HG03432 (cell line): ENCODE data around the gene GPD1L.
"Not testable (repeated sequence)": the region's sequence is repeated elsewhere in the genome, so short reads cannot be mapped to it uniquely, and the experiment has no call there.

Source experiments
- ATAC-seq: cut with Tn5 transposase; IDR thresholded peaks from one replicate; pipeline ENCODE4 v1.9.1; 2021; ENCODE audit warnings: mild to moderate bottlenecking, moderate library complexity; ENCODE audit not compliant: unreplicated experiment

Gene GPD1L

DNA sequence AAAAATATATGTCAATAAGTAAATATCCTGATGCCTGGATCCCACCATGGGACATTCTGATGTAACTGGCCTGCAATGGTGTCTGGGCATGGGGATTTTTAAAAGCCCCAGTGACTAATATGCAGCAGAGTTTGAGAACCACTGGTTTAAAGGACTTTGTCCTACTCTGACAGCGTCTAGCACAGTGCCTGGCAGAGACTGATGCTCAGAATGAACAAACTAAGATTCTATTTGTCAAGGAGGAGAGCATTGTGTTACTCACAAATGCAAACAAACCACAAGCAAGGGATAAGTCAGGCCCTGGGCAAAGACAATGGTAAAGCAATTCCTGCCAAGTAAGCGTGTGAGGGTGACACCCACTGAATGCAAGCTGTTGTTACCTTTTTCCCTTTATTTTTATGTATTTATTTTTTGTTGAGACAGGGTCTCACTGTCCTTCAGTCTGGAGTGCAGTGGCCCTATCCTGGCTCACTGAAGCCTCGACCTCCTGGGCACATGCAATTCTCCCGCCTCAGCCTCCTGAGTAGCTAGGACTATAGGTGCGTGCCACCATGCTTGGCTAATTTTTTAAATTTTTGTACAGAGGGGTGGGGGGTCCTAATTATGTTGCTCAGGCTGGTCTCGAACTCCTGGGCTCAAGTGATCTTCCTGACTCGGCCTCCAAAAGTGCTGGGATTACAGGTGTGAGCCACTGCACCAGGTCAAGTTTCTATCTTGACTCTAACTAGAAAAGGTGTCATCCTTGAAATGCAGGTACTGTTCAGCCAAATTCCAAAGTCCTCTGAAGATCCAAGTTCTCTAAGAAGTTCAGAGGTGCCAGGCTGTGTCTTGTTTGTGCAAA is 909 bp upstream of the GPD1L start:
- ATAC-seq, result no peak

DNA sequence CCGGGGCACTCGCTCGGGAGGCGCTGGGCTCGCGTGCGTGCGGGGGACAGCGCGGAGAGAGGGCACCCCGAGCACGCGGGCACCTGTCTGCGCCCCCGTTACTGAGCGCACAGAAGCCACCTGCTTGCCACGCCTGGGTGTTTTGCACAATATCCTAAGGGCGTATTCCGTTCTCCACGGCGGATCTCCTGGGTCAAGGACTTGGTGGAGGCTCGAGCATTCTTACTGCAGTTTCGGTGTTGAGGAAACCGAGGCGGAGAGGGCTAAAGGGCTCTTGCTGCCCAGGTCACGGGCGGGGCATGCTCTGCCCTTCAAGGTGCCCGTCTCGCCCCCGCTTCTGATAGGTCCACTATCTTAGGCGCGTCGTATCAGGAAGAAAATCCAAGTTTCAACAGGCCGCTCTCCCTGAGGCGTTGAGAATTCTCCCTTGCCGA is 526 bp downstream of the GPD1L start:
- no peak for ATAC-seq

DNA sequence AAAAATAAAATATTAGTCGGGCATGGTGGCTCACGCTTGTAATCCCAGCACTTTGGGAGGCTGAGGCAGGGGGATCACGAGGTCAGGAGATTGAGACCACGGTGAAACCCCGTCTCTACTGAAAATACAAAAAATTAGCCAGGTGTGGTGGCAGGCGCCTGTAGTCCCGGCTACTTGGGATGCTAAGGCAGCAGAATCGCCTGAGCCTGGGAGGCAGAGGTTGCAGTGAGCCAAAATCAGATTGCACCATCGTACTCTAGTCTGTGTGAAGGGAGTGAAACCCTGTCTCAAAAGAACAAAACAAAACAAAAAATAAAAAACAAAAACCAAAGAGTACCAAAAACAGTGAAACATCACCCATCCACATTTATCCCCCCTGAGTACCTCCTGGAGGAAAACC is 1.8 kb downstream of the GPD1L start:
- not testable (repeated sequence) for ATAC-seq

DNA sequence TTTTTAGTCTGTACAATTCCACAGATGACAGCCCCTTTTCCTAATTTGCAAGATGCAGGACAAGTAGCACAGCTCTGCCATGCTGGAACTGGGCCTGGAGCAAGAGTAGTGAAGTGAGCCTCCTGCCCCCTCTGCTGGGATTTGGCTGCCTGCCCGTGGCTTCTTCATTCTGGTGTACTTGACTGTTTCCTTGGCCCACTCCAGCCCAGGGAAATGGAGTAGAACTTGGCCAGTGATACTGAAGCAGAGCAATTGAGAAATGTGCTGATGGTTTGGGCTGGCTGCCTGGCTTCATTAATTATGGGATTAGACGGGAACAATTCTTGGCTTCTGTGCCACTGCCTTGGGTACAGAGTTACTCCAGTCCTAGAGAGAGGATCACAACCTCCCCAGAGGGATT is 2.8 kb downstream of the GPD1L start:
- ATAC-seq, result no peak

DNA sequence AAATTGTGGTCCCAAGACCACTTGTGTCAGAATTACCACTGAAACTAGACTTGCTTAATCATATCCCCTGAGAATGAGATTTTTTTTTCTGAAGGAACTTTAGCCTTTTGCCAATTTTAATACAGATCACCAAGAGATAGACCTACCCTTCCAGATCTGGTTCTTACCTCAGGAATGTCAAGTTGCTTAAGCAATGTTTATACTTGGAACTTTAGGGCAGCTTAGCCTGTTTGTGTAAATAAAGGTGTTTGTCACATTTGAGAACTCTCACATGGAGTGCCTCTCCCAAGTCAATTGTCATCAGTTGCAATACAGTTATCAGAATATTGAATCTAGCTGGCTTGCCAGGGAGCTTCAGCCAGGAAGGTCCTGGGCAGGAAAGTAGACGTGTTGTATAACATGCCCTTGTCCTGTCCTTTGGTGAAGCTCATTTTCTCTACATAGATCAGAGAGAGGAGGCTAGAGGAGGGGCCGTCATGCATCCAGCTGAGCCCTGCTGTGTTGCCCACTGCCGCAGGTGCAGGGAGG is 3.9 kb downstream of the GPD1L start:
- ATAC-seq, result no peak

DNA sequence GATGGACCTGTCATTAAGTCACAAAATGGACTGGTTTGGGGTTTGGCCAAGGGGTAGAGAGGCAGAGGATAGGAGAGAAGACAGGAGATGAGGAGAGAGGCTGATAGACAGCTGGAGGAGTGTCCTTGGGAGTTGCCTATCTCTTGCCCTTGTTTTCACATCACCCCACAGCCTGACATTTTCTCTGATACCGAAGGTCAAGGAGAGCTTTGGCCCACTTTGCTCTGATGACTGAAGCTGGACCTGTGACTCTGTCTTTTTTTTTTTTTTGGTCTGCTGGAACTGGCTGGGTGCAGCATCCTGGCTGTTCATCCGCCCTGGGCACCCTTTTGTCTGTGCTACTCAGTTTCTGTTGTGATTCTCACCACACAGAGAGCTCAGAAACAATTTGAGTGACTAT is 5.1 kb downstream of the GPD1L start:
- no peak for ATAC-seq

DNA sequence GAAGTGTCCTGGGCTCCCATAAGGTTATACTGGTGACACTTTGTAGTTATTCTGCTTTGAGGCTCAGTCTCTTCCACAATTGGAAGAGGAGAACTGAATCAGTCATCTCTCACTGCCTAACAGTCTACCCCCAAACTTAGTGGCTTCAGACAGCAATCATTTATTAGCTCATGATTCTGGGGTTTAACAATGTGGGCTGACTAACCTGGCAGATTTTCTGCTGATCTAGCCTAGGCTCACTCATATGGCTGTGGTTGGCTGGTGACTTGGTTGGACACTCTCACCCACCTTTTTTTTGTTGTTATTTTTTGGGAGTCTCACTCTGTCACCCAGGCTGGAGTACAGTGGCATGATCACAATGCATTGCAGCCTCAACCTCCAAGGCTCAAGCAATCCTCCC is 7.1 kb downstream of the GPD1L start:
- no peak for ATAC-seq

DNA sequence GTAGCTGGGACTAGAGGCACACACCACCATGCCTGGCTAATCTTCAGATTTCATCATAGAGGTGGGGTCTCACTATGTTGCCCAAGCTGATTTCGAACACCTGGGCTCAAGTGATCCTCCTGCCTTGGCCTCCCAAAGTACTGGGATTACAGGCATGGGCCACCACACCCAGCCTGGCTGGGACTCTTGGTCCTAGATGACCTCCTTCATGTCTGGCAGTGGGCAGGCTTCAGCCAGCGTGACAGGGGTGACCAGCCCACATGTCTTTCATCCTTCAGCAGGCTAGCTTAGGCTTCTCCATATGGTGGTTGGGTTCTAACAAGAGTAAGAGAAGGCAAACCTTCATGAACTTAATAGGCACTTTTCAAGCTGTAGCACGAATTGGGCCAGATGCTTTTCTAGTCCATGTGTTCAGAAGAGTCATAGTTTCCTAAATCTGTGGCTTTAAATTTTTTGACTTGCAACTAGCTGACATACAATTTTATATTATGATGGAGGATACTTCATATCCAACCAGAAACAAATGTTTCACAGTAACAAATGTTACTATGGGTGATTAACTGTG is 7.6 kb downstream of the GPD1L start:
- ATAC-seq, result no peak

- not testable (repeated sequence) for ATAC-seq
Observed at GRCh38 chr3:32114546-32115386, 8.3 kb downstream of the GPD1L start.

DNA sequence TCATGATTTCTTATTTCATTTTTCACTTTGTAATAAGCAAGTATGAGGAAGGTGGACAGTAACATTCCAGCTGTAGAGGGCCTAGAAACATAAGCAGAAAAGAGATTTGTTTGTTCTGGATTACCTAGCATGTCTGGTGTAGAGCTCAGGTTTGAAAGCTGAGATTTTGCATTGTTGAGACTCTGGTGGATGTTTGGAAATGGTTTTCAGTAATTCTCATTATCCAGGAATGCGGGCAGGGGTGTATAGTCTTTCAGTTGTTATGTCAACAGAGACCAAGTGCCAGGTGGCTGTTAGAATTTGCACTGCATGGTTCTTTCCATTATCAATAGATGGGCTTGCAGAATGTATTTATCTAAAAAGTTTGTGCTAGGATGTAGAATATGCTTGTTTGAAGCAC is 10.9 kb downstream of the GPD1L start:
- no peak for ATAC-seq

DNA sequence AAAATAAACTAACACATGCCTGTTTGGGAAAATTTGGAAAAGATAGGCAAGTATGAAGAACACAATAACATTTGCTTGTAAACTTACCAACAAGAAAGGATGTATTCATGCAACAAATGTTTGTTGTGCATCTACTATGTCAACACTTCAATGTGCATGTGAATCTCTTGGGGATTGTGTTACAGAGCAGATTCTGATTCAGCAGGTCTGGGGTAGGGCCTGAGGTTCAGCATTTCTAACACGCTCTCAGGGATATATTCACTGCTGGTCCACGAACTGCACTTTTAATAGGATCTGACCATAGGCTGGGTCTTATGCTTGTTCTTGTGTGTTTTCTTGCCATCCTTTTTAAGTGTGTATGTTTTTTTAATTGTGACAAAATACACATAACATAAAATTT is 11.8 kb downstream of the GPD1L start:
- ATAC-seq, result no peak

GRCh38 chr3:32120471-32120870 is 14.1 kb downstream of the GPD1L start:
- ATAC-seq, result no peak

DNA sequence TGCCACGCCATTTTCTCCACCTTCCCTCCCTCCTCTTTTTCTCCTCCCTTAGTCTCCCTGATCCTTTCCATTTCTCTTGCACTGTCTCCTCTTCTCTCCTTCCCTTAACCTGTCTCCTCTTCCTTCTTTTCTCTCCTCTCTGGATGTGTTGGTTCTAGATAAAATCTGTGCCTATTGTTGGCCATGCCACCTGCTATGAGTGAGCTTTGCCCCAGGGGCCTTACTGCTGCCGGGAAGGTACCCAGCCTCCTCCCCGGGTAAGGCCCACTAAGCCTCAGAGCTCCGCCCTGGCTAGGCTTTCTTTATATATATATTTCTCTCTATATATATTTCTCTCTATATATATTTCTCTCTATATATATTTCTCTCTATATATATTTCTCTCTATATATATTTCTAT is 14.7 kb downstream of the GPD1L start:
- no peak for ATAC-seq

DNA sequence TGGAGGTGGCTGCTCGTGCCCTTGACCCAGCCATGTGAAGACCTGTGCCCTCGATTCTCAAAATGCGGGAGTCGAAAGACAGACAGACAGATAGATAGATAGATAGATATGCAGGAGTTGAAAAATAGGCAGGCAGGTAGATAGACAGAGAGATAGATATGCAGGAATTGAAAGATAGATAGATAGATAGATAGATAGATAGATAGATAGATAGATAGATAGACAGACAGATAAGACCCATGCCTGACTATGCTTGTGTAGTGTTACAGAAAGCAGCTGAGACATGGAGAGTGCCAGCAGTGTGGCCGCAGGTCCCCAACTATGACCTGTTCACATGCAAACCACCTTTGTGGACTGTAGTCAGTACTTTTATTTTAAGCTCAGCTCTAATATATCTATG is 17.2 kb downstream of the GPD1L start:
- no peak for ATAC-seq

DNA sequence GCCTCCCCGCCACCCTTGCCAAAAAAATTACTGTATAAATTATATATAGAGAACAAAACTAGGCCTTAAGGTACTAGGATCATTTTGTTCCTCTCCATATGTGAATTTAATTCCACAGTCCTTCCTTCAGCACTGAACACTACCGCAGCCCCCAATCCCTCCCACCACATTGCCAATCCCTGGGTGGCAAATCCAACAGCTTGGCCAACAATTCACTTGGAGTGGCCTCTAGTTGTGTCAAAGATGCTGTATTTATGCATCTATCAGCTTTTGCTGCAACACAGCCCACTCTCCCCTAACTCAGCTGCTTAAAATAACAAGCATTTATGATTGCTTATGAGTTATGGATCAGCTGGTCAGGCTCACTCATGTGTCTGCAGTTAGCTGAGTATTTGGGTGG is 18.6 kb downstream of the GPD1L start:
- ATAC-seq, result no peak

- no peak for ATAC-seq
Observed at GRCh38 chr3:32126305-32127015, 20.0 kb downstream of the GPD1L start.

DNA sequence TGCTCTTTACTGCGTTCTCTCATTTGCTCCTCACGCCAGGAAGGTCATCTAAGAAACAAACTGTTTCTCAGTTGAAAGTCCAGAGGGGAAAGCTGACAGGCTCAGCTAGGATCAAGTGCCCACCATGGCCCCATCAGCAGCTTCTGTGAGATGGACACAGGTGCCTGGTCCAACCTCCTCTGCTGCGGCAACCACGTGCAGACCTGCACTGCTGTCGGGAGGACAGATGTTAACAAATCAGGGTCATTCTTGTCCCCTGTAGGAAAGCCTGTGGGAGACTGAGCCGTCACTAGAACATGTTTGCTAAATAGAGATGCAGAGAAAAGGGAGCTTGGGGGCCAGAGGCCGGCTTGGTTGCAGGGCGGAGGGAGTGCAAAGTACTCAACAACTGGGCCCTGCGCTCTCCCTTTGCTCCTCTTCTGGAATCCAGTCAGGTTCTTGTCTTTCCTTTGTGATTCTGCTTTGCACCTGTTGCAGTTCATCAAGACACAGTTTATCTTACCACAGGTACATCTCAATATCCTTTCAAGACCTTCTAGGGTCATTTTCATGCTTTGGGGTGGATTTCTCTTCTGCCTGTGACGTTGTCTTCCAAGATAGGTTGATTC is 20.9 kb downstream of the GPD1L start:
- ATAC-seq, result no peak

GRCh38 chr3:32128936-32129335 is 22.5 kb downstream of the GPD1L start:
- ATAC-seq, result no peak

GRCh38 chr3:32129832-32130231 is 23.4 kb downstream of the GPD1L start:
- no peak for ATAC-seq

- no peak for ATAC-seq
Observed at GRCh38 chr3:32132121-32132520, 25.7 kb downstream of the GPD1L start.
